Vagina (tissue), 2 donors: ENCODE measurements around the gene ATP2B2.

ENCODE experiments used
- CTCF ChIP-seq, 3 experiments: fragments of 450-650 bp in 2 of 3; fragments of 200-600 bp in 1 of 3; sonication (generic) in 1 of 3; IDR thresholded peaks; one replicate each; pipeline ENCODE4 v1.5.1; 2017 to 2019; ENCODE audit warnings: antibody characterized with exemption in 3 of 3, mild to moderate bottlenecking in 2 of 3, moderate library complexity in 2 of 3
- POLR2A ChIP-seq, 2 donors: fragments of 450-650 bp; IDR thresholded peaks; one replicate each; pipeline ENCODE4 v1.6.1; 2017; ENCODE audit warnings: antibody characterized with exemption in 2 of 2, mild to moderate bottlenecking in 2 of 2, moderate library complexity in 2 of 2

- TF ChIP-seq POLR2A (IDR thresholded peaks at IDR 0.05), result no peak
- TF ChIP-seq CTCF (IDR thresholded peaks at IDR 0.05), result no peak
Observed at GRCh38 chr3:10378742-10379141, 126.6 kb downstream of the ATP2B2 start.
